Measurements from ENCODE around the gene RNF151. TPM values are rescaled to one million over a fixed set of nuclear protein-coding genes. Genes with fewer than 3 reads are reported as not detected.

Gene RNF151
- total and polyA plus RNA-seq, 2 of the 13 experiments (the other 11 are each of a cell fraction or from before 2014, with no cell fraction given): not detected

DNA sequence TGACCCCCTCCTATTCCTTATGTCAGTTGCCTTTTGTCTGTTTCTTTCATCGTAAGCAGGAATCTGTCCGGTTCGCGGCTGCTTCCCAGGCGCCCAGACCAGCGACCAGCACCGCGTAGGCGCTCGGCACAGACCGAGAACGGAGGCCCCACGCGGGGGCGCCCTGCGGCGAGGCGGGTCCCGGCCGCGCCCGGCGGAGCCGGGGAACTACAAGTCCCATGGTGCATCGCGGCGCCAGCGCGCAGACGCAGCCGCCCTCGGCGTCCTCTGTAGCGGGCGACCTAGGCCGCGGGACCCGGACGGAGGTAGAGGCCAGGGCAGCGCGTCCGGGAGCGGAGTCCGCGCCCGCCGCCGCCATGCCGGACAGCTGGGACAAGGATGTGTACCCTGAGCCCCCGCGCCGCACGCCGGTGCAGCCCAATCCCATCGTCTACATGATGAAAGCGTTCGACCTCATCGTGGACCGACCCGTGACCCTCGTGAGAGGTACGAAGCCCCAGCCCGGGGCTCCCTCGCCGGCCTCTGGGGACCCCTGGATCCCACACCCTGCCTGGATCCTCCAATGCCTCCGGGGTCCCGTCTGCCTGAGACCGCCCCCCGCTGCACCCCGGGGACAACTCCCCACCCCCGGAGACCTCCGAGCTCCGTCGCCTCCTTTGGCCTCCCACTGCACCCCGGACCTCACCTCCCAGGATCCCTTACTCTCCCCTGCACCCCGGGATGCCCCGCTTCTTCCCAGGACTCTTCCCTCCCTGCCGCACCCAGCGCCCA is 7.2 kb upstream of the RNF151 start, which contains the start of gene NDUFB10 (continued):
- TF ChIP-seq DRAP1 (CRISPR knock-in tag; IDR thresholded peaks at IDR 0.05): peak; percentile 71; the same call in 1 of the 2 replicates
- TF ChIP-seq E2F1 (CRISPR knock-in tag; IDR thresholded peaks at IDR 0.05): peak; percentile 79
- no peak for TF ChIP-seq FOXA1 (IDR thresholded peaks at IDR 0.05)
- no peak; the same call in 1 of the 2 replicates for TF ChIP-seq FOXA1 (CRISPR knock-in tag; IDR thresholded peaks at IDR 0.05)
- TF ChIP-seq ESRRA (CRISPR knock-in tag; IDR thresholded peaks at IDR 0.05; ENCODE audit: low read depth): peak; percentile 48; the same call in 1 of the 2 replicates
- peak; percentile 45; the same call in 1 of the 2 replicates for TF ChIP-seq TOE1 (CRISPR knock-in tag; IDR thresholded peaks at IDR 0.05)
- TF ChIP-seq CREB3 (CRISPR knock-in tag; IDR thresholded peaks at IDR 0.05): 0 out of 2 replicates have a peak, but pooled peaks have one; percentile 75
- TF ChIP-seq KDM3A (CRISPR knock-in tag; IDR thresholded peaks at IDR 0.05; ENCODE audit: low read depth): no peak; the same call in 1 of the 2 replicates
- TF ChIP-seq TBX2 (CRISPR knock-in tag; IDR thresholded peaks at IDR 0.05; ENCODE audit: borderline replicate concordance): peak; percentile 78
- no peak for TF ChIP-seq MTA3 (CRISPR knock-in tag; IDR thresholded peaks at IDR 0.05)
- TF ChIP-seq ZNF441 (CRISPR knock-in tag; IDR thresholded peaks at IDR 0.05; ENCODE audit: borderline replicate concordance): peak; percentile 77; the same call in 1 of the 2 replicates
- TF ChIP-seq PRDM15 (CRISPR knock-in tag; IDR thresholded peaks at IDR 0.05): peak; percentile 80
- TF ChIP-seq ZNF816 (CRISPR knock-in tag; IDR thresholded peaks at IDR 0.05; ENCODE audit: borderline replicate concordance): peak; percentile 66; the same call in 1 of the 2 replicates
- TF ChIP-seq ZNF503 (CRISPR knock-in tag; IDR thresholded peaks at IDR 0.05): peak; percentile 74
- no peak for TF ChIP-seq ZNF281 (CRISPR knock-in tag; IDR thresholded peaks at IDR 0.05; ENCODE audit: borderline replicate concordance)

Data from HepG2 (cell line).